Measurements from ENCODE around the gene SLC44A5.
"Not testable (repeated sequence)": the region's sequence is repeated elsewhere in the genome, so short reads cannot be mapped to it uniquely, and the experiment has no call there.

Gene SLC44A5

DNA sequence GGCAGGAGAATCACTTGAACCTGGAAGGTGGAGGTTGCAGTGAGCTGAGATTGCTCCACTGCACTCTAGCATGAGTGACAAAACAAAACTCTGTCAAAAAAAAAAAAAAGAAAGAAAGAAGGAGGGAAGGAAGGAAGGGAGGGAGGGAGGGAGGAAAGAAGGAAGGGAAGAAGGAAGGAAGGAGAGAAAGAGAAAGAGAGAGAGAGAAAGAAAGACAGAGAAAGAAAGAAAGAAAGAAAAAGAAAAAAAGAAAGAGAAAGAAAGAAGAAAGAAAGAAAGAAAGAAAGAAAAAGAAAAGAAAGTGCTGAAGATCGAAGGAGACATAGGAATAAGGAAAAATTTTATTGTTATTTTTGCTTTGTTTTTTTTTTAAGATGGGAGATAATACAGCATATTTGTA, 166.7 kb downstream of the SLC44A5 start:
- no peak for DNase-seq

DNA sequence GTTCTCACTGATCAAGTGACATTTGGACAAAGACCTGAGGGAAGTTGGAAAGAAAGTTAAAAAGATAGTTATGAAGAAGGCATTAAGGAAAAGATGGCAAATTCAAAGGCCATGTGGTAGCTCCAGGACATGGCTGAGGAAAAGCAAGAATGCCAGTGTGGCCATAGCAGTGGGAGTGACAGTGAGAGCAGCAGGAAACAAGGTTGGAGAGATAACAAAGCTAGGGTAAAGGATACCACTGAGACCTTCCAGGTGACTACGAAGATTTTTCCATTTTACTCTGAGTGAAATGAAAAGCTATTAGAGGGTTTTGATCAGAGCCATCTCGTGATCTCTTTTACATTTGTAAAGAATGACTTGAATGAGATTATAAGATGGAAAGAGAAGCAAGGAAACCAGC, 170.6 kb downstream of the SLC44A5 start:
- DNase-seq: no peak

DNA sequence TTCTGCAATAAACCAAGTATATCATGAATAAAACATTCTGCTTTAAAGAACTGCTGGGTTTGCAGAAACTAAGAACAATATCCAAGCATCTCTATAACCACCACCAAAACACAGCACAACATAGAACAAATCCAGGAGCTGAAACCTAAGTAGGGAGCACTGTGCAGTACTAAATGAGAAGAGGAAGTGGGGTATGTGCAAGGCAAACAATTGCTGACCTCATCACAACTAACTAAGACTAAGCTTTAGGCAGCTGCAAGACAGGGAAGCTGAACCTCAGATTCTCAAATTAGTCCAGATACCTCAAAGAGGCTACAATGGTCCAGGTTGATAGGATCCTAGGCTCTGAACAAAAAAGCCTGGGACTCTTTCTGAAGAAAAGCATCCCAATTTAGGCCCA, 172.6 kb downstream of the SLC44A5 start:
- no peak for DNase-seq

DNA sequence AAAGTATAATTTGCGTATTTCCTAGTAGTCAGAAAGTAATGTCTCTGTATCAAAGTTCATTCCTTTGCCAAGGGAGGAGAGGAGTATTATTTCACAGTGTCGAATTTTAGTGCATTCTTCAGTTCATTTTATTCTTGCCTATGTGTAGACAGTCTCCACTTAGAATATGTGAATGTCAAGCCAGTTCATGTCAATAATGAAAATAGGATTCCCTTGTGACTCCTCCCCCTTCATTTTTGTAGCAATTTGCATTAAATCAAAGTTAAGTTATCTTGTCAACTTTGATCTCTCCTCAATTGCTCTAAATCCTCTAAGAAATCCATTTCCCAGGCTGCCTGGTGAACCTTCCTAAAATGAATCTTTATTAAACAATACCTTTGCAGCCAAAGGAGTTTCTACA, 179.1 kb downstream of the SLC44A5 start:
- DNase-seq: no peak

DNA sequence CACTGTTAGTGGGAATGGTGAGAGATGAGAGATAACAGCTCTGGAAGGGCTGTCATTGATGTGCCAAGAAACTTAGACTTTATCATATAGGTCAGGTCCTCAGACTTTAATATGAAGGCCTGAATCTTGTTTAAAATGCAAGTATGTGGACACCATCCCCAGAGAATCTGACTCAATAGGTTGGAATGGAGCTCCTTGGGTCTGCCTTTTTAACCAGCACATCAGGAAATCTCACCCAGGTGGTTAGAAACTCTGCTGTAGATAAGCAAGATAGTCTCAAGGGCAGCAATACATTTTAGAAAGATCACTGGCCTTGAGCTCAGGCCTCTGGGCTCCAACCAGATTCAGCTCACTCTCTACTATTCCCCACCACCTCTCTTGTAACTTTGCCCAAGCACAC, 180.4 kb downstream of the SLC44A5 start:
- no peak for DNase-seq

DNA sequence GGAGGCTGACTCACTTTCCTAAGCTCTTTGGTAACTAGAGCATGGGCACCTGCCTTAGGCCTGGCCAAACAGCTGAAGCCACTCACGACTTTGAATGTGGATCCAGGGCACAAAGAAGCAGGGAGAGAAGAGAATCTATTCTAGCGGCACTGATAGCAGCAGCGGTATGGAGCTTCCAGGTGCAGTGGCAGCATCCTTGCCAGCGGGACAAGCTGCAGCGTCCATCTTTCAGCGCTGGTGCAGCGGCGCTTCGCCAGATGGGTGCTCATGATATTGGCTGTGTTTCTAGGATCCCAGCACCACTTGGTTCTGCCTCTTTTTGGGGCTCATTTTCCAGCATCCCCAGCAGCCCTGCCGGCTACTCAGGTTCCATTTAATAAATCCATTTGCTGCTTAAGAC, 184.2 kb downstream of the SLC44A5 start:
- no peak for DNase-seq

DNA sequence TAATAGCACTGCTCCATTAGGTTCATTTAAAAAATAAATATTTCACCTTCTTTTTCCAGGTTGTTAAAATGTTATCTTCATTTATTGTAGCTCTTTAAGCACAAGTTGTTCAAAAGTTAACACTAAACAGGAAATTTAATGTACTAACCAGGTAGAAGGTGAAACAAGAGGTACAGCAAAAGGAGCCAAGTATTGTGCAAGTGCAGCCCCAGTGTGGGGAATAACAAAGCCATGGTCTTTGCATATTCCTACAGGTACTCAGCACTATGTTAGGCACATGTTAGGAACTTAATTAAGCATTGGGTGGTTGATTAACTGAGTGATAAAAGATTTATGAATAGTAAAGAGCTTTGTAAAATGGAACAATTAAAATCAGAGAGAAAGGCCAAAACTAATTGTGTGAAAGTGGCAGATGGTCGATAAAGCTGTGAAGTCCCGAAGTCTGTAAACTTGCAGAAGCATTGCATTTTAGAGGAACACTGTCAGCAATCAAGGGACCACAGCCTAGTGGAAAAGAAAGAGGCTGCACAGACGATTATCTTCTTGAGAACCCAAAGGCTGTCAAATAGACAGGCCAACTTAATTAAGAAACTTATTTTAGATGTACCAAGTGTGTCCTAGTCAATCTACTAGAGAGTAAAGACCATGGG, 185.8 kb downstream of the SLC44A5 start:
- no peak for DNase-seq

DNA sequence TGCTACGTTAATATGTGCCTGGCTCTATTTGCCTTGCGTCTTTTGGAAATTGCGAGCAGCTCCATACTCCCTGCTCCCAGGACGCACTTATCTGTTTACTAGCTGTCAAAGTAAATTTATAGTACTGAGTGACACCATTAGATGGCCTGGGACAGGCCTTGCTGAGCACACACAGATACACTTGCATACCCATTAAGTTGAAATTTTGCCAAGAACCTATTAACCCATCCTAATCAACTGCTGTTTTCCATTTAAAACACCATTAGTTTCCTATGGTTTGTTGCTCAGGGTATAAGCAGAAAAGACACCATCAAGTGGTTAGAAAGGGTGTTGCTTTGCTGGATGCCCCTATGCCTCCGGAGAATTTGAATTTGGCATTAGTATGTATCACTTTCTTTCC, 187.3 kb downstream of the SLC44A5 start:
- DNase-seq: peak; percentile 97

DNA sequence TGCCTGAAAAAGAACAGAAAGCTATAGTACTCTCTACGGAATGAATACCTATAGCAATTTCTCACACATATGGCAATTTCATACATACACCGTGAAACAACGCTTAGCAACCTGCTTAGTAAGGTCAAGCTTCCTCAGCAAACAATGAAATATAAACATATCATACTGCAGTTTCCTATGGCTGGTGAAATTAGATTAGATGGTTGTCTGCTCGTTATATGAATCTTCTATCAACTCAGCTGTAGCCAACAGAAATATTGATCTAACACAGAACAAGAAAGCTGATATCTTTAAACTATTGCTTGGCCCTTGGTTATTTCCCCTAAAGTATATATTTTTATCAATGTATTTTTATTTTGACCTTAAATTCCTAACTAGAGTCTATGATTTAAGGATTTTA, 187.8 kb downstream of the SLC44A5 start:
- peak; percentile 67 for DNase-seq

DNA sequence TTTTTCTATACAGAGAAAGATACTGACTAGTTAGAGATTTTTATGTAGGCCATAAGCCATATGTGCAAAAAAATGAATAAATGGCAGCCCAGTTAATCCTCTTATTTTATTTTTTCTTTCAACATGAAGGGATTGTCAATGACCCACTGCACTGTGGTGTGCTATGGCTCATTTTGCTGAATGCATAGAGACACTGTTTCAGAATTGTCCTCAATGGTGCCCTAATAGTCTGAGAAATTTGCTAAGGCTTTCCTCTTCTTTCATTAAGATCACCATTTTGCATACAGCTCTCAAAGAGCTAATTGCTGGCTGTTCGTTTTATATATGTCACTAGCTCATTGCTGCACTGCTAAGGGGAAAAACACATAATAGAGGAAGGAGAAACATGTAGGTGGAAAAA, 189.5 kb downstream of the SLC44A5 start:
- DNase-seq: no peak

DNA sequence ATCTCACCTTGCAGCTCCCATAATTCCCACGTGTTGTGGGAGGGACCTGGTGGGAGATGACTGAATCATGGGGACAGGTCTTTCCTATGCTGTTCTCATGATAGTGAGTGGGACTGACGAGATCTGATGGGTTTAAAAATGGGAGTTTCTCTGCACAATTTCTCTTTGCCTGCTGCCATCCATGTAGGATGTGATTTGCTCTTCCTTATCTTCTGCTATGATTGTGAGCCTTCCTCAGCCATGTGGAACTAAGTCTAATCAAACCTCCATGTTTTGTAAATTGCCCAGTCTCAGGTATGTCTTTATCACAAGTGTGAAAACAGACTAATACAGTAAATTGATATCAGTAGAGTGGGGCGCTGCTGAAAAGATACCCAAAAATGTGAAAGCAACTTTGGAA, 195.7 kb downstream of the SLC44A5 start:
- no peak for DNase-seq

DNA sequence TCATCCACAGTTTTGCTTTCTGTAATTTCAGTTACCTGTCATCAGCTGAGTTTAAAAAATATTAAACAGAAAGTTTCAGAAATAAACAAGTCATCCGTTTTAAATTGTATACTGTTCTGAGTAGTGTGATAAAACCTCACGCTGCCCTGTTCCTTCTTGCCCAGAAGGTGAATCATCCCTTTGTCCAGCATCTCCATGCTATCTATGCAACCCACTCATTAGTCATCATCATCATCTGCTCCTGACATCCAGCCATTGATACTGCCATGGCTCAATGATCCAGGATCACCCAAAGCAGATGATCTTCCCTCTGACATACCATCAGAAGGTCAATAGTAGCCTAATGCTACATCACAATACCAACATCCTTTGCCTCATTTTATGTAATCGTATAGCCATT, 198.3 kb downstream of the SLC44A5 start:
- no peak for DNase-seq

DNA sequence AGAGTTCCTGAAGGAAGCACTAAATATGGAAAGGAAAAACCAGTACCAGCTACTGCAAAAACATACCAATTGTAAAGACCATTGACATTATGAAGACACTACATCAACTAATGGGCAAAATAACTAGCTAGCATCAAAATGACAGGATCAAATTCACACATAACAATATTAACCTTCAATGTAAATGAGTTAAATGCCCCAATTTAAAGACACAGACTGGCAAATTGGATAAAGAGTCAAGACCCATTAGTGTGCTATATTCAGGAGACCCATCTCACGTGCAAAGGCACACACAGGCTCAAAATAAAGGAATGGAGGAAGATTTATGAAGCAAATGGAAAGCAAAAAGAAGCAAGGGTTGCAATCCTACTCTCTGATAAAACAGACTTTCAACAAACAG, 206.2 kb downstream of the SLC44A5 start:
- DNase-seq: not testable (repeated sequence)

DNA sequence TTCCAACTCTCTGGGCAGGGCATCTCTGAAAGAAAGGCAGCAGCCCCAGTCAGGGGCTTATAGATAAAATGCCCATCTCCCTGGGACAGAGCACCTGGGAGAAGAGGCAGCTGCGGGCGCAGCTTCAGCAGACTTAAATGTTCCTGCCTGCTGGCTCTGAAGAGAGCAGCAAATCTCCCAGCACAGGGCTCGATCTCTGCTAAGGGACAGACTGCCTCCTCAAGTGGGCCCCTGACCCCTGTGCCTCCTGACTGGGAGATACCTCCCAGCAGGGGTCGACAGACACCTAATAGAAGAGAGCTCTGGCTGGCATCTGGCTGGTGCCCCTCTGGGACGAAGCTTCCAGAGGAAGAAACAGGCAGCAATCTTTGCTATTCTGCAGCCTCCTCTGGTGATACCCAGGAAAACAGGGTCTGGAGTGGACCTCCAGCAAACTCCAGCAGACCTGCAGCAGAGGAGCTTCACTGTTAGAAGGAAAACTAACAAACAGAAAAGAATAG, 207.7 kb downstream of the SLC44A5 start:
- DNase-seq: not testable (repeated sequence)

DNA sequence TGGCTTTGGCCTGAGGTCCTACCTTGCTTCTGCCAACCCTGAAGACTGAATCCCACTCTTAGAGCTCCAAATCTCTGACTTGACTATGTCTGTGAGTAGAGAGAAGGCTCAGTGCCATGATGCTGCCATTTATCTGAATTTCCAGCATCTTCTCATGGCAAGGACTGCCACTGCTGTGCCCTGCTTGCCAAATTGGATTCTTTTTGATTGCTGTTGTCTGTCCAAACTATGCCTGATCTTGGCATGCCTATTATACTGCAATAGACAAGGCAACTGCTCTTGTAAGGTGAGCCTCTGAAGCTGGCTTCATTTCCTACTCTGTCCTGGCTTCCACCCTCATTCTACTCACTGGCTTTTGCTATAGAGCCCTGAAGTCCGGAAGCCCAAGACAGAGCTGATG, 210.2 kb downstream of the SLC44A5 start:
- DNase-seq: no peak

DNA sequence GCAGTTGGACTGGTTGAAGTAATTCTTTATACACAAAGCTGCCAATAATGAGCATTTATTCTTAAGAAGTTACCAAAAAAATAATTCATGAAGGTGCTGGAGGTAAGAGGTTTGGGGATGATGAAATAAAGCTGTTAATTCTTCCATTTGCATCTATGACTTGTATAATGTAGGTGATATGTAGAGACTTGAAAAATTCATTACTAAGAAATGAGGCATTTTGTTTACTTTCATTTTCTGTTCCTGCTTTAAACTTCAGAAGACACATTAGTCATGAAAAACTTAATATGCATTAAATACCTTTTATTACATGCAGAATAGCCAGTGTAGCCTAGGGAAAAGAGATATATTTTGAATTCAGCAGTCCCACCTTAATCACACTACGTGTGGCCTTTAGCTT, 214.2 kb downstream of the SLC44A5 start:
- DNase-seq: no peak

DNA sequence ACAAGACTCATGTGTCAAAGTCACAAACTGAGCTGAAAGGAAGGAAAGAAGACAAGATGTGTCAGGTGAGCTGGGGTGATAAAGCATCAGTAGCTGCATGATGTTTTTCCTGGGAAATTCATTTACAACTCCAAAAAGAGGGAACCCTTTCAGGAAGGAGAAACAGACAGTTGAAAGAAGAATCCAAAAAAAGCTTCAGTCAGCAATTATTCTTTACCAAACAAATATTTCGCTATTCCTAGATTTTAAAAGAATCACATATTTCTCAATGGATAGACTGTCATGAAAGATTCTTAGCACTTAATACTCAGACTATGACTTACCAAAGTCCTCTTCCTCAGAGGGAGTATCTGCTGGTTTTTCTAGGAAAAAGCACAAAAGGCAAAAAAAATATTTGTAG, 214.7 kb downstream of the SLC44A5 start:
- no peak for DNase-seq

DNA sequence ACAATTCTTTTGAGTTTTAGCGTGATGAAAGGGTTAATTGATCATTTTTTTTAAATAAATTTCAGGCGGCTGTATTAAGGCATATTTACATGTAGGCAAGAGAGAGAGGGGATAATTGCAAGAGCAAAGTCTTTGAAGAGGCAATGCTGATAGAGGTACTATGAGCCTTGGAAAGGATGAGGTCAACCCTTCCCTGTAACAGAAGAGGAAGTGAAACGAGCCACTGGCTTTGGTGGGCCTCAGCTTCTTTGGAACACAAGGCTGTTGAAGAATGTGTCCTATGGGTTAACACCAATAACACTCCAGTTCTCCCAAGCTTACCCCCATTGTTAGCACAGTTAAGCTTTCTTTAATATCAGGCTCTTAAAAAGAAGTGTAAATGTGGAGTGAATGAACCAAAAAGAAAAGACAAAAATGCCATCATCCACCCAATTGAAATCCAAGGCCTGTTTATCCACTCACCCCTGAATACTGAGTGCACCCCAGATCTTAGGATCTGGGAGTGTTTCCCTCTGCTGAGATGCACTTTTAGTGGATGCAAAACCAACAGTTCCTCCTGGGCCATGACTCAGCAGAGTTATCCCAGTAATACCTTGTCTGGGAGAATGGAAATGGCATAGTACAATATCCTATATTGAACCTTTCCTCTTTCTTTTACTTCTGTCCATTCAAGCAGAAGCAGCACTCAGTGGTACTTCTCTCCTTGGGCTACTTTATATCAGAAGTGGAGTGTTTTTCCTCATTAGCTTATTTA, 216.4 kb downstream of the SLC44A5 start:
- DNase-seq: no peak

DNA sequence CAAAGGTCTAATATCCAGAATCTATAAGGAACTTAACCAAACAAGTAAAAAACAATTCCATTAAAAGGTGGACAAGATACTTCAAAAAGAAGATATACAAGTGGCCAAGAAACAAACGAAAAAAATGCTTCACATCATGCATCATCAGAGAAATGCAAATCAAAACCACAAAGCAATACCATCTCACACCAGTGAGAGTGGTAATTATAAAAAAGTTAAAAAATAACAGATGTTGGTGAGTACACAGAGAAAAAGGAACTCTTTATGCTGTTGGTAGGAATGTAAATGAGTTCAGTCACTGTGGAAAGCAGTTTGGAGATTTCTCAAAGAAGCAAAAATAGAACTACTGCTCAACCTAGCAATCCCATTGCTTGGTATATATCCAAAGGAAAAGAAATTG, 218.6 kb downstream of the SLC44A5 start:
- no peak for DNase-seq

DNA sequence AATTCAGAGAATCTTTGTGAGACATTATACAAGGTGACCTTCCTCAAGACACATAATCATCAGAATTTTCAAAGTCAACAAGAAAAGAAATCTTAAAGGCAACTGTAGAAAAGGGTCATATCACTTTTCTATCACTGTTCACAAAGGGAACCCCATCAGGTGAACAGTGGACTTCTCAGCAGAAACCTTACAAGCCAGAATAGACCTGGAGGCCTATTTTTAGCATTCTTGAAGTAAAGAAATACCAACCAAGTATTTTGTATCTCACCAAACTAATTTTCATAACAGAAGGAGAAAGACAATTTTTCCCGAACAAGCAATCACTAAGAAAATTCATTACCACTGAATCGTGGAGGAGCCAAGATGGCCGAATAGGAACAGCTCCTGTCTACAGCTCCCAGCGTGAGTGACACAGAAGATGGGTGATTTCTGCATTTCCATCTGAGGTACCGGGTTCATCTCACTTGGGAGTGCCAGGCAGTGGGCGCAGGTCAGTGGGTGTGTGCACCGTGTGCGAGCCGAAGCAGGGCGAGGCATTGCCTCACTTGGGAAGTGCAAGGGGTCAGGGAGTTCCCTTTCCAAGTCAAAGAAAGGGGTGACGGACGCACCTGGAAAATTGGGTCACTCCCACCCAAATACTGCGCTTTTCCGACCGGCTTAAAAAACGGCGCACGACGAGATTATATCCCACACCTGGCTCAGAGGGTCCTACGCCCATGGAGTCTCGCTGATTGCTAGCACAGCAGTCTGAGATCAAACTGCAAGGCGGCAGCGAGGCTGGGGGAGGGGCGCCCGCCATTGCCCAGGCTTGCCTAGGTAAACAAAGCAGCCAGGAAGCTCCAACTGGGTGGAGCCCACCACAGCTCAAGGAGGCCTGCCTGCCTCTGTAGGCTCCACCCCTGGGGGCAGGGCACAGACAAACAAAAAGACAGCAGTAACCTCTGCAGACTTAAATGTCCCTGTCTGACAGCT, 235.2 kb downstream of the SLC44A5 start:
- DNase-seq: peak; percentile 21

DNA sequence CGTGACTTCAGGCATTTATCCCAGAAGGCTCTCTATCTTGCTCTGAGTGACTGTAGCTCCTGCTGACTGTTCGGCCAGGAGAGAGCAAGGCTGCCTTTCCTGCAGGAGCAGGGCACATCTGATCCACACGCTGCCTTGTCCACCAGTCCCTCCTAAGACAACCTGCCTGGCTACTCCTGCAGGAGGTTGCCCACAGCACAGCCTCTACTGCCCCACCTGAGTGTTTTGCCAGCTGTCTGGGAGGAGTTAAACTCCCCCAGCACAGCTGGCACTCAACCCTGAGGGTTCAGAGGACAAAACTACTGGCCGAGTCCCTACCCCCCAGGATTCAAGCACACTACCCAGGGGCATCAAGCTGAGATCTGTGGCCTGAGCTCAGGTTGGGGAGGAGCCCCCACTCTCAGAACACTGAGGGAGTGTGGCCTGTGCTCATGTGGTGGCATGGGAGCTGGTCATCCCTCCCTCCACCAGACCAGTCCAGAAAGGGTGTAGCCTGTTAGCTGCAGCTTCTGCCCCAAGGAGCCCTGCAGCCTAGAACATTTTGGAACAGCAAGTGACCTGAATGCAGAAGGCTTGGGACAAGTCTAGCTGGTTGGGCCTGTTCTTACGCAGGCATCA, 237.3 kb downstream of the SLC44A5 start:
- DNase-seq: no peak

DNA sequence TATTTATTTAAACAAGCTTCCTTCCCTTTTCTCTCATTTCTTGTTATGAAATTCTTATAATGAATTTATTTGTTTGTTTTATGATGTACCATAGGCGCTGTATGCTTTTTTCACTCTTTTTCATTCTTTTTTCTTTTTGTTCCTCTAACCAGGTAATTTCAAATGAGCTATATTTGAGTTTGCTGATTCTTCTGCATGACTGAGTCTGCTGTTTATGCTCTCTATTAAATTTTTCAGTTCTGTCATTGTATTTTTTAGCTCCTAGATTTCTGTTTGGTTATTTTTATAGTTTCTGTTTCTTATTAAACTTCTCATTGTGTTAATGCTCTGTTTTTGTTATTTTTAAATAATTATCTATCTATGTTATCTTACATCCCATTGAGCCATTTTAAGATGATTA, 244.3 kb downstream of the SLC44A5 start:
- DNase-seq: no peak

DNA sequence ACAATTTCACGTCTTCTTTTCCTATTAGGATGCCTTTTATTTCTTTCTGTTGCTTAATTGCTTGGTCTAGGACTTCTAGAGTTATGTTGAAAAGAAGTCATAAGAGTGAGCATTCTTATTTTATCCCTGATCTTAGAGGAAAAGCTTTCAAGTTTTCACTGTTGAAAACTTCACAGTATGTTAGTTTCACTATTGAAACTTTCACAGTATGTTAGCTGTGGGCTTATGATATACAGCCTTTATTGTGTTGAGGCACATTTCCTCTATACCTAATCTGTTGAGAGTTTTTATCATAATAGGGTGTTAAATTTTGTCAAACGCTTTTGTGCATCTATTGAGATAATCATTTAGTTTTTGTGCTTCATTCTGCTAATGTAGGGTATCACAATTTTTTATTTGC, 249.7 kb downstream of the SLC44A5 start:
- DNase-seq: no peak

All from NCI-H748 treated with DMSO at 0.1 percent for 48 hours (cell line).